ENCODE results near the gene SRSF1. TPM values are rescaled to one million over a fixed set of nuclear protein-coding genes. Genes with fewer than 3 reads are reported as not detected.

SRSF1 gene
- total RNA-seq, 1 experiment from 2014 or later: 512 TPM

DNA sequence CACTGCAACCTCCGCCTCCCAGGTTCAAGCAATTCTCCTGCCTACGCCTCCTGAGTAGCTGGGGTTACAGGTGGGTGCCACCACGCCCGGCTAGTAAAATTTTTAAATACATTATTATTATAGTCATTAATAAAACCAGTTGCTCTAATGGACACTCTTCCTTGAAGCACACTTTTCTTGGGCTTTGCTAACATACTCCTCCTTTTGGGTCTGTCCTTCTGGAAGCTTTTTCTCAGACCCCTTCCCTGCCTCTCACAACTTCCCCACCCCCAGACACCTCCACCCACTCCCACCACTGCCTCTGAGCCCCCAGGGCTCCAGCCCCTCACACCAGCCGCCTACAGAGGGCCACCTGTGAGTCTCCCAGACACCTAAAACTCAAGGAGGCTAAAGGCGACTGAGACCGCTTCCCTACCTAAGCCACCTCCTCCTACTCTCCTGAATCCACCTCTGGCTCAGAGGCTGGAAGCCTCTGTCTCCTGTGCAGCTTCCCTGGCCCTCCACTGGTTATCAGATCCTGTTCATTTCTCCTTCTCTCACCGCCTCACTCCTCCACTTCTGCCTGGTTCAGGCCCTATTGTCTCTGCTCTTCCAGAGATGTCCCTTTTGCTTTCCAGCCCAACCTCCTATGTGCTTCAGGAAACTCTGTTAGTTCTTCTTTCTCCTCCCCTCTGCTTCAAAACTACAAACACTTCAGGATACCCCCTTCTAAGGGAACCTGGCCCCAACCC, 49.8 kb downstream of the SRSF1 start:
- no peaks in the 10 kb centered on the region for H3K36me3 ChIP-seq (ENCODE audit: insufficient read depth, low read length, poor library complexity, severe bottlenecking)
- no peaks in the 10 kb centered on the region for H3K9me3 ChIP-seq (ENCODE audit: low read depth, low read length, poor library complexity, severe bottlenecking)
- TF ChIP-seq, protein P1, sequence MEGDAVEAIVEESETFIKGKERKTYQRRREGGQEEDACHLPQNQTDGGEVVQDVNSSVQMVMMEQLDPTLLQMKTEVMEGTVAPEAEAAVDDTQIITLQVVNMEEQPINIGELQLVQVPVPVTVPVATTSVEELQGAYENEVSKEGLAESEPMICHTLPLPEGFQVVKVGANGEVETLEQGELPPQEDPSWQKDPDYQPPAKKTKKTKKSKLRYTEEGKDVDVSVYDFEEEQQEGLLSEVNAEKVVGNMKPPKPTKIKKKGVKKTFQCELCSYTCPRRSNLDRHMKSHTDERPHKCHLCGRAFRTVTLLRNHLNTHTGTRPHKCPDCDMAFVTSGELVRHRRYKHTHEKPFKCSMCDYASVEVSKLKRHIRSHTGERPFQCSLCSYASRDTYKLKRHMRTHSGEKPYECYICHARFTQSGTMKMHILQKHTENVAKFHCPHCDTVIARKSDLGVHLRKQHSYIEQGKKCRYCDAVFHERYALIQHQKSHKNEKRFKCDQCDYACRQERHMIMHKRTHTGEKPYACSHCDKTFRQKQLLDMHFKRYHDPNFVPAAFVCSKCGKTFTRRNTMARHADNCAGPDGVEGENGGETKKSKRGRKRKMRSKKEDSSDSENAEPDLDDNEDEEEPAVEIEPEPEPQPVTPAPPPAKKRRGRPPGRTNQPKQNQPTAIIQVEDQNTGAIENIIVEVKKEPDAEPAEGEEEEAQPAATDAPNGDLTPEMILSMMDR (conservative IDR thresholded peaks at IDR 0.05; ENCODE audit: low read depth, low read length): no peak
- TF ChIP-seq EZH2 (IDR thresholded peaks at IDR 0.05; ENCODE audit: borderline replicate concordance, low read depth, low read length, poor library complexity, severe bottlenecking): no peak
- H3K4me1 ChIP-seq (ENCODE audit: insufficient read depth, low read length, poor library complexity, severe bottlenecking): peaks cover 29% of the 10 kb centered on the region
- ChIA-PET POLR2A (ENCODE audit: low non-redundant PET) (no interaction called here), CTCF (no interaction called here)
- H3K27me3 ChIP-seq (replicated peaks; ENCODE audit: insufficient read depth, low read depth, low read length, poor library complexity): no peaks in the 10 kb centered on the region
- intact Hi-C loops (cut with micrococcal nuclease; ENCODE audit: unreplicated experiment): no loop called here
- no peak overlapping the region for H3K4me3 ChIP-seq (ENCODE audit: low read depth, low read length, poor library complexity, severe bottlenecking)
- BruUV-seq (replicated peaks): no TSS peak
- DNase-seq (ENCODE audit: low spot score): no peak
- no peak overlapping the region for H3K27ac ChIP-seq (ENCODE audit: low read depth, low read length, poor library complexity, severe bottlenecking)

DNA sequence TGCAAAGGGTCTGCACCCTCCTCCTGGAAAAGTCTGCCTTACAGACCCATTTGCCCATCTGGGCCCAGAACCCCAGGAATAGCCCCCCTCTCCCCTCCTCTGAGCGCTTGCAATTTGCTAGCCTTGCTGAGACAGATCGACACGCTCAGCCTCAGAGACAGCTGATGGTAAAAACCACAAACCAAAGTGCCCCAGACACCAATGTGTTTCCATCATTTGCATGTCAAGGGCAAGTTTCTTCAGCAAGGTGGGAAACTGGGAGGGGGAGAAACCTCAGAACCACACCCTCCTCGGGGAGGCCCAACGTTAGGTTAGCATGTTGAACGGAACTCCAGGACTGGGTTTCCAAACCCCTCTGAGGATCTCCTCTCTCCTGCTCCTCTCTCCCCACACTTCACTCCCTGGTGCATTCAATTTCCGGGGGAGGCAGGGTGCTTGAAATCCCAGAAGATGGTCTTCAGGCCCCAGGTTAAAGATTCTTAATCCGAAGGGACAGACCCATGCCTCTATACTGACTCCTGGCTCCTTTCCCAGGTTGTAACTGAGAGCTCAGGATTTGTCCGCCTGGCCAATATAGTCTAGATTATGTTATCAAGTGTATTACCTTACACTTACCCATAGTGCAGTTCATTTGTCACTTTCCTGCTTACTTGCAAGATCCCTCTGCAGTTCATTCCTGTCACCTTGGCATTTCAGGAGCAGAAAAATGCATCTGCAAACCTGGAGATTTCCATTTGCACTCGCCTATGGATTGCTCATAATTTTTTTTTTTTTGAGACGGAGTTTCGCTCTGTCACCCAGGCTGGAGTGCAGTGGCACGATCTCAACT, 50.5 kb downstream of the SRSF1 start:
- no peak for DNase-seq (ENCODE audit: low spot score)
- POLR2A ChIA-PET (ENCODE audit: low non-redundant PET): no interaction called here
- Histone ChIP-seq H3K9me3 (ENCODE audit: low read depth, low read length, poor library complexity, severe bottlenecking) (no peaks in the 10 kb centered on the region), H3K36me3 (ENCODE audit: insufficient read depth, low read length, poor library complexity, severe bottlenecking) (no peaks in the 10 kb centered on the region), H3K4me1 (ENCODE audit: insufficient read depth, low read length, poor library complexity, severe bottlenecking) (peaks cover 35% of the 10 kb centered on the region), H3K27ac (ENCODE audit: low read depth, low read length, poor library complexity, severe bottlenecking) (no peak overlapping the region), H3K4me3 (ENCODE audit: low read depth, low read length, poor library complexity, severe bottlenecking) (no peak overlapping the region), H3K27me3 (replicated peaks; ENCODE audit: insufficient read depth, low read depth, low read length, poor library complexity) (no peaks in the 10 kb centered on the region)
- no TSS peak for BruUV-seq (replicated peaks)
- CTCF ChIA-PET: no interaction called here
- TF ChIP-seq, protein P1 (conservative IDR thresholded peaks at IDR 0.05; ENCODE audit: low read depth, low read length): no peak
- TF ChIP-seq EZH2 (IDR thresholded peaks at IDR 0.05; ENCODE audit: borderline replicate concordance, low read depth, low read length, poor library complexity, severe bottlenecking): no peak
- intact Hi-C loops (cut with micrococcal nuclease; ENCODE audit: unreplicated experiment): no loop called here

DNA sequence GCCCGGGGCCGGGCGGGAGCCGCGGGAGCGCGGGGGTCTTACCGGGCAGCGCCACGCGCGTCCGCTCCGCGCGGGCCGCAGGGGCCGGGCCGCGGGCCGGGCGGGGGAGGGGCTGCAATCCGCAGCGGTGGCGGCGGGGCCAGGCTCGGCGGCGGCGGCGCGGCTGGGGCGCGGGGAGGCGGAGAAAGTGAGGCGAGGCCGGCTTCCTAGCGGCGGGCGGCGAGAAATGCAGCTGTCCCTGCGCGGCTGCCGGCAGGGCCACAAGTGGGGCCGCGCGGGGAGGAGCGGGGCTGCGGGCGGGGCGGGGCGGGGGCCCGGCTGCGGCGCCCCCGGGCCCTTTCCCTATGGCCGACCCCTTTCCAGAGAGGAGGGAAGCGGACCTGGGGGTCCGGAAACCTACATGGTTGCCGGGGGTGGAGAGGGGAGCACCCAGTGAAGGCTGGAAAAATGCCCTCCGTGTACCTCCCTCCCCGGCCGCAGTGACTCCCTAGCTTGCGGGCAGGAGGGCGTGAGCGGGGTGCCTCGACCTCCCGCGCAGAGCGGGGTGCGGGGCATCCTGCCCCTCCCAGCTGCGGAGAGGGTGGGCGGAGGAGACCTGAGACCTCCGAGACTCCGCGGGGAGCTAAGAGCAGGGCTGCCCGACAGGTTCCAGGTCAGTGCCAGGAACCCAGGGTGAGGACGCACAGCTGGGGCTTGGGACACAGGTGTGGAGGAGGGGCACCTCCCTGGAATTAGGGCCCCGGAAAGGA, 51.7 kb downstream of the SRSF1 start, which contains the start of gene CUEDC1:
TSS of gene CUEDC1 (minus strand) at position 230 of the 749 bp plus-strand sequence. CDS start 69,848 bp downstream, outside the sequence.
- TF ChIP-seq, protein P1 (conservative IDR thresholded peaks at IDR 0.05; ENCODE audit: low read depth, low read length): 0 out of 2 replicates have a peak, but pooled peaks have one; percentile 27
- TF ChIP-seq EZH2 (IDR thresholded peaks at IDR 0.05; ENCODE audit: borderline replicate concordance, low read depth, low read length, poor library complexity, severe bottlenecking): no peak
- Histone ChIP-seq H3K4me3 (ENCODE audit: low read depth, low read length, poor library complexity, severe bottlenecking) (peak within 1 kb of the TSS; percentile 83), H3K4me1 (ENCODE audit: insufficient read depth, low read length, poor library complexity, severe bottlenecking) (peaks cover 46% of the 10 kb centered on the region), H3K27me3 (replicated peaks; ENCODE audit: insufficient read depth, low read depth, low read length, poor library complexity) (no peaks in the 10 kb centered on the region), H3K27ac (ENCODE audit: low read depth, low read length, poor library complexity, severe bottlenecking) (peak within 1 kb of the TSS; percentile 90), H3K36me3 (ENCODE audit: insufficient read depth, low read length, poor library complexity, severe bottlenecking) (no peaks in the 10 kb centered on the region), H3K9me3 (ENCODE audit: low read depth, low read length, poor library complexity, severe bottlenecking) (no peaks in the 10 kb centered on the region)
- ChIA-PET CTCF (interaction anchor here (0.6 to 0.8 kb wide), 2 partner anchors 80 to 150 kb away, joined by 3 read pairs; no protein-coding TSS in a partner anchor), POLR2A (ENCODE audit: low non-redundant PET) (interaction anchor here (0.7 kb wide), 1 partner anchor 1145 kb away, joined by 7 read pairs; no protein-coding TSS in a partner anchor)
- intact Hi-C loops (cut with micrococcal nuclease; ENCODE audit: unreplicated experiment): no loop called here
- peak; percentile 85 for DNase-seq (ENCODE audit: low spot score)
- no TSS peak for BruUV-seq (replicated peaks)
